ENCODE measurements around the gene PLPPR3. TPM values are rescaled to one million over a fixed set of nuclear protein-coding genes. Genes with fewer than 3 reads are reported as not detected.

Gene PLPPR3
- total RNA-seq, 2 donors from 2014 or later: not detected

DNA sequence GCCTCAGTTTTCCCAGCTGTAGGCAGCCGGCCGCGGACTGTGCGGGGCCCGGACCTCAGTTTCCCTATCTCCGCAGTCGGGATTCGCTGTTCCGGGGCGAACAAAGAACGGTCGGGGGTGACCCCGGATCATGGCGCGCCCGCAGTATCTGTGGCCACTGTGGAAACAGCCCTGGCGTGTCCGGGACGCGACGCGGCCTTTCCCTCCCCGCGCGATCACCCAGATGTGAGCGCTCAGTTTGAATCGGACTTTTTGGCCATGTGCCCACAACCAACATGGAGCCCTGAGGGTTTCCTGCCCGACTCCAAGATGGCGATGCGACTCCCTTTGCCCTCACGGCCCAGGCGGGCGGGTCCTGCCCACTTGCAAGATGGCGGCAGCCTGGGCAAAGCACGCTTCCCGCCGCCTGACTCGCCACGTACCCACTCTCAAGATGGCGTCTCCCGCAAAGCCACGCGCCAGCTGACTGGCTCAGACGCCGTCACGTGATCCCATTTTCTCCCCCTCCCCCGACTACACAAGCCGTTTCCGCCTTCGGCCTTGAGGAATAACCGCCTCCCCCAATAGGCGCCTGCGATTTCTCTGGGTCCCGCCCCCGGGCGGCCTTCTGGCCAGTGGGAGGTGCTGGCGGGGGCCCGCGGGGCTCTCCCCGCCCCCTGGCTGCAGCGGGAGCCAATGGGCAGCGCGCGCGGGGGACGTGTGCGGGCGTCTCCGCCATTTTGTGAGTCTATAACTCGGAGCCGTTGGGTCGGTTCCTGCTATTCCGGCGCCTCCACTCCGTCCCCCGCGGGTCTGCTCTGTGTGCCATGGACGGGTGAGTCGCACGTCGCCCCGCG, 24.8 kb downstream of the PLPPR3 start, which contains the start of gene PTBP1:
PTBP1 (plus strand) TSS at position 761 of the 836 bp plus-strand sequence; CDS start at position 807, 46 bp downstream.
- Mint-ChIP-seq H3K36me3 (peaks cover 26 to 27% of the 10 kb centered on the region in 2 donors), H3K27ac (peak within 1 kb of the TSS; percentile 92 to 97), H3K9me3 (no peaks in the 10 kb centered on the region)
- DNase-seq (ENCODE audit: low spot score in 2 of 2) (peak; percentile 97 to 100), ATAC-seq (peak; percentile 84 to 85)

DNA sequence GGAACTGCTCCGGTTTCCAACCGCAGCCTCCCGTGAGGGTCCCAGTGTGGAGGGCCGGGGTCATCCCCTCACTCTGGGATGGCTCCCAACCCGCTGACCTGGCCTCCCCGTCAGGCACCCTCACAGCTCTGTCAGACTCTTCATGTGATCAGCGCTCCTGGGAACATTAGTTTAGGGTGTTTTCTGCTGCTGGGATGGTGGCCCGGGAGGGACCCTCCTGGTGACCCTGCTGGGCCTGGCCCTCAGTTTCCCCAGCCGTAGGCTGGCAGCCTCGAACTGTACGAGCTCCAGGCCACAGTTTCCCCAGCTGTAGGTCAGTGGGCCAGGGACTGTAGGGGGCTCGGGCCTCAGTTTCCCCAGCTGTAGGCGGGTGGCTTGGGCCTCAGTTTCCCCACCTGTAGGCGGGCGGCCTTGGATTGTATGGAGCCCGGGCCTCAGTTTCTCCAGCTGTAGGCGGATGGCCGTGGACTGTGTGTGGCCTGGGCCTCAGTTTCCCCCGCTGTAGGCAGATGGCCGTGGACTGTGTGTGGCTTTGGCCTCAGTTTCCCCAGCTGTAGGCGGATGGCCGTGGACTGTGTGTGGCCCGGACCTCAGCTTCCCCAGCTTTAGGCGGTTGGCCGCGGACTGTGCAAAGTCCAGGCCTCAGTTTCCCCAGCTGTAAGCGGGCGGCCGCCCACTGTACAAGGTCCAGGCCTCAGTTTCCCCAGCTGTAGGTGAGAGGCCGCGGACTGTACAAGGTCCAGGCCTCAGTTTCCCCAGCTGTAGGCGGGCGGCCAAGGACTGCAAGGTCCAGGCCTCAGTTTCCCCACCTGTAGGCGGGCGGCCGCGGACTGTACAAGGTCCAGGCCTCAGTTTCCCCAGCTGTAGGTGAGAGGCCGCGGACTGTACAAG, 25.8 kb downstream of the PLPPR3 start:
- Mint-ChIP-seq H3K36me3 (peaks cover 26 to 27% of the 10 kb centered on the region in 2 donors), H3K9me3 (no peaks in the 10 kb centered on the region), H3K27ac (peak overlapping the region in 1 of 2 donors; percentile 92)
- DNase-seq (ENCODE audit: low spot score in 2 of 2) (no peak), ATAC-seq (no peak)

DNA sequence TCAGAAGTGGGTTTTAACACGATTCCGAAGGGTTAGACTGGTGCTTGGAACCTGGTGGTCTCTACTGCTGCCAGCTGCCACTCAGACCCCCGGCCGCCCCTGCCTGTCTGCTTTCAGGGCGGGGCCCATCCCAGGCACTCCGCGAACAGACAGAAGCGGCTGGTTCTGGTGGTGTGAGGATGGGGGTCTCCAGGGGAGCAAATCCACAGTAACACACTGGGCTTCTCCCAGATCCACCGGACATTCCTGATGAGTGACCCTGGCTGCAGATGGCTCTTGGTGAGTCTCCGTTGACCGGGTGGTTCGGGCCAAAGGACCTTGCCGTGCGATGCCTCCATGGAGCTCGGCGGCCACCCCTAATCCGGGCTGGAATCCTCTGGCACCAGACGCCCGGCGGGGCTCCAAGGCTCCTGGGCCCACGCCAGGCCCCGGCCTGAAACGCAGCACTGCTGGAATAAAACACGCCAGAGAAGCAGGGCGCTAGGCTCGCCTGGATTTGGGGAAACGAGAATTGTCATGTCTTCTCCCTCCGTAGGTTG, 26.6 kb downstream of the PLPPR3 start:
- H3K27ac Mint-ChIP-seq: peak overlapping the region in 1 of 2 donors; percentile 44
- no peaks in the 10 kb centered on the region for H3K9me3 Mint-ChIP-seq
- peaks cover 19 to 20% of the 10 kb centered on the region in 2 donors for H3K36me3 Mint-ChIP-seq
- ATAC-seq (no peak), DNase-seq (ENCODE audit: low spot score in 2 of 2) (no peak)

DNA sequence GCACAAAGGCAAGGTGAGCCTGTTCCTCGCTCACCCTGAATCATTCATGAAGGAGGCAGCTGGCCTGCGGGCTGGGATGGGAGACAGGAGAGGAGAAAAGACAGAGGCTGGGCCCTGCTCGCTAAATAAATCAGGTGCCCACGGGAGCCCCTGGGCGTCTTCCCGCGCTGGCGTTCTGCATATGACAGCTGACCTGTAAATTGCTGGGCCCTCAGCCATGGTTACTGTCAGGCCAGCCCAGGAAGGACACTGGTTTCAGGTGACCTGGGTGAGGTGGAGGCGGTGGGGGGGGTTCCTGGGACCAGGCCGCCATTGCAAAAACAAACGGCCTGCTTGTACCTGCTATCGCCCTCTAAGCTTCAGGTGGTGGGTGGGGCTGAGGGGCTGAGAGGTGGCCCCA, 27.9 kb downstream of the PLPPR3 start:
- DNase-seq (ENCODE audit: low spot score in 2 of 2) (no peak), ATAC-seq (no peak)
- Mint-ChIP-seq H3K36me3 (peaks cover 6% of the 10 kb centered on the region in 2 donors), H3K27ac (peak overlapping the region in 1 of 2 donors; percentile 72), H3K9me3 (no peaks in the 10 kb centered on the region)

DNA sequence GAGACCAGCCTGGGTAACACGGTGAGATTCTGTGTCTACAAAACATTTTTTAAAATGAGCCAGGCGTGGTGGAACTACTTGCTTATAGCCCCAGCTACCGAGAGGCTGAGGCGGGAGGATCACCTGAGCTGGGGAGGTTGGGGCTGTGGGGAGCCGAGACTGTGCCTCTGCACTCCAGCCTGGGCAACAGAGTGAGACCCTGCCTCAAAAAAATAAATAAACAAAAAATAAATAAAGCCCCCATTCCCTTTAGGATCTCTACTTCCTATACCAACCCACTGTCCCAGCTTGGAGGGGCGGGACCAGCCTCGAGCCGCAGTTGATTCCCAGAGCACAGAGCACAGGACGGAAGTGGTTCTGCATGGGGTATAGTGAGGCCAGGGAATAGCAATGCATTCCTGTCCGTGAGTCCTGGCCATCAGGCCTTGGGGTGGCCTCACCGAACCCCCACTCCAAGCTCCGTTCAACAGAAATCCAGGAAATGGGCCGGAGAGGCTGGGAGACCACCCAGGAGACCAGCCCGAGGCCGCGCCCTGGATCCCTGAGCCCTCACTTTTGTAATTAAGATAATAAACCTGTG, 29.4 kb downstream of the PLPPR3 start:
- DNase-seq (ENCODE audit: low spot score in 2 of 2): no peak
- Mint-ChIP-seq H3K27ac (no peak overlapping the region), H3K9me3 (no peaks in the 10 kb centered on the region), H3K36me3 (peaks cover 0 to 5% of the 10 kb centered on the region in 2 donors)
- no peak for ATAC-seq

DNA sequence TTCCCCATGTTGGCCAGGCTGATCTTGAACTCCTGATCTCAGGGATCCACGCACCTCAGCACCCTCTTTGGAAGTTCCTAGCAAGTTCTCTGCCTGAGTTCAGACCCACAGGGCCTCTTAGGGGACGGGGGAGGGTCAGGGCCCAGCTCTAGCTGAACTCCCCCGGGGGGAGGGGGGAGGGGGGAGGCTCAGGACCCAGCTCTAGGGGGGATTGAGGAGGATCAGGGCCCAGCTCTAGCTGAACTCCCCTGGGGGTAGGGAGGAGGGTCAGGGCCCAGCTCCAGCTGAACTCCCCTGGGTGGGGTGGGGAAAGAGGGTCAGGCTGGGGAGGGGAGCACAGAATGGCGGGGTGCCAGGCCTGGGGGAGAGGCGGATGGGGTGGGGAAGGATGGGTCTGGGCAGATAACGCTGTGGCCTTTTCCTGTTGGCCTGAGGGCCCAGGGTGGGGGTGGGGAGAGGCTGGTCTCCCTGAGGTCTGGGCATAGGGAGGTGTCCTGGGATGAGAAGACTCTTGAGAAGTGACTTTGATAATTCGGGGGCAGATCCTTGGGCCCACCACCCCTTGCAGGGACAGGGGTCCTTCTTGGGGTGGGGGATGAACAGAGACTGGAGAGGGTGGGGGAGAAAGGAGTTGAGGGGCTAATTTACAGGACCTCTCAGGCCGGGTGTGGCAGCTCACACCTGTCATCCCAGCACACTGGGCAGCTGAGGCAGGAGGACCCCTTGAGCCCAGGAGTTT, 30.0 kb downstream of the PLPPR3 start:
- H3K36me3 Mint-ChIP-seq: peaks cover 0 to 3% of the 10 kb centered on the region in 2 donors

DNA sequence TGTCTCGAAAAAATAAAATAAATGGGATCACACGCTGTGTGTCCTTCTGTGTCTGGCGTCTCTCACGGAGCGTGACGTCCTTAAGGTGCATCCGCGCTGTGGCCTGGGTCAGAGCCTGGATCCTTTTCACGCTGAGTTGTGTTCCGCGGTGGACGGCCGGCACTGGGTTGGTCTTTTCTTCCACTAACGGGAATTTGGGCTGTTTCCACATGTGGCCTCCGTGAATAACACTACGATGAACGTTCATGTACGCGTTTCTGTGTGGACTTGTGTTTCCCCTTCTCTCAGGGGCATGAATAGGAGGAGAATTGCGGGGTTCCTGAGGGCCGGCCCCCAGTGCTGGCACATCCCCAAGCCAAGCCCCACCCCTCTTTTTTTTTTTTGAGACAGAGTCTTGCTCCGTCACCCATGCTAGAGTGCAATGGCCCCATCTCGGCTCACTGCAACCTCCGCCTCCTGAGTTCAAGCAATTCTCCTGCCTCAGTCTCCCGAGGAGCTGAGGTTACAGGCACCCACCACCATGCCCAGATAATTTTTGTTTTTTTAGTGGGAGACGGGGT, 30.7 kb downstream of the PLPPR3 start:
- Mint-ChIP-seq H3K9me3 (no peaks in the 10 kb centered on the region), H3K36me3 (no peaks in the 10 kb centered on the region), H3K27ac (no peak overlapping the region)
- DNase-seq (ENCODE audit: low spot score in 2 of 2) (no peak), ATAC-seq (no peak)

More for the DNA sequence above, 30.0 kb downstream of the PLPPR3 start:
- H3K27ac Mint-ChIP-seq: no peak overlapping the region
- DNase-seq (ENCODE audit: low spot score in 2 of 2): no peak
- ATAC-seq: no peak
- H3K9me3 Mint-ChIP-seq: no peaks in the 10 kb centered on the region

DNA sequence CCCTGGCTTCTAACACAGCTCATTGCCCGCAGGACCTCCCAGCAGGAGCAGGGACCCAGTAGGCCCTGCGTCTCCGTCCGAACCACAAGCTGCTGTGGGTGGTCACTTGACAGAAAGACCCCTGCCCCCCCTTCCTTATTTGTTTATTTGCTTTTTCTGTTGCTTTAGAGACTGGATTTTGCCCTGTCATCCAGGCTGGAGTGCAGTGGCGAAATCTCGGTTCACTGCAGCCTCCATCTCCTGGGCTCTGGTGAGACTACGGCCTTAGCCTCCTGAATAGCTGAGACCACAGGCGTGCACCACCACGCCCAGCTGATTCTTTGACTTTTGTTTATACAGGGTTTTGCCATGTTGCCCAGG, 32.1 kb downstream of the PLPPR3 start:
- H3K9me3 Mint-ChIP-seq: no peaks in the 10 kb centered on the region
- DNase-seq (ENCODE audit: low spot score in 2 of 2) (no peak), ATAC-seq (no peak)
- no peaks in the 10 kb centered on the region for H3K36me3 Mint-ChIP-seq
- H3K27ac Mint-ChIP-seq: no peak overlapping the region

DNA sequence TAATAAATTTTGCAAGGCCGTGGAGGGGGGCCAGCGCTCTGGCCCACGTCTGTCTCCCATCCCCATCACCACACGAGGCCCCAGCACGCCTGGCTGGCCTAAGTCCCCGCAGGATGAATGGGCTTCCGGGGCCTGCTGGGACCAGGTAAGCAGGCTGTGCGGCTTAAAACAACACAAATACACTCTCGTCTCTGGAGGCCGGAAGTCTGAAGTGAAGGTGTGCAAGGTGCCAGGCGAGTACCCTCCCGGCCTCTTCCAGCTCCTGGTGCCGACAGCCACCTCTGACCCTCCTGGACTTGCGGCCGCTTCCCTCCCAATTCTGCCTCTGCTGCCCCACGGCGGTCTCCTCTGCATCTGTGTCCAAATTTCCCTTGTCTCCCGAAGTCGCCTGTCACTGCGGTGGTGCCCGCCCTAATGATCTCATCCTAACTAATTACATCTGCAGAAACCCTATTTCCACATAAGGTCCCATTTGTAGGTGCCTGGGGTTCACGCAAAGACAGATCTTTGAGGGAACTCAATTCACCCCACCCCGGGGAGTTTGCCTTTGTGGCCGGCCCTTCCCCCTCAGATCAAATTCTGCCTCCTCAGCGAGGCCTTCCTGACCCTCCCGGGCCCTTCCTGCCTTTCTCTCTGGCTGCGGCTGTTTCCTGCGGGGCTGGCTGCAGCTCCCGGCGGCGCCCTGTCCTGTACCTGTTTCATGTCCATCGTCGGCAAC, 32.6 kb downstream of the PLPPR3 start:
- DNase-seq (ENCODE audit: low spot score in 2 of 2) (no peak), ATAC-seq (no peak)
- H3K27ac Mint-ChIP-seq: peak overlapping the region in 1 of 2 donors; percentile 81
- no peaks in the 10 kb centered on the region for H3K9me3 Mint-ChIP-seq
- H3K36me3 Mint-ChIP-seq: no peaks in the 10 kb centered on the region

DNA sequence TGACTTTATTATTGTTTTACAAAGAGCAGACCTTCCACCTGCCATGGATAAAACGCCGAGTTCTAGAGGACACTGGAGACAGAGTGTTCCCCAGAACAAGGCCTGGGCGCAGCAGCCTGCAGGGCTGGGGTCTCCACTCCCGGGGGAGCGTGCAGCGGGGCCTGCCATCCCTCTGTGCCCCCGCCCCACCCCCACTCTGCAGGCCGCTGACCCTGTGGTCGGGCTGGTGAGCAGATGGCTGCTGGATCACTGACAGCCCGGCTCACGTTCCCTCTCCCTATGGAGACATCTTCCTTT, 33.1 kb downstream of the PLPPR3 start:
- Mint-ChIP-seq H3K9me3 (no peaks in the 10 kb centered on the region), H3K36me3 (no peaks in the 10 kb centered on the region), H3K27ac (peak overlapping the region in 1 of 2 donors; percentile 81)
- no peak for DNase-seq (ENCODE audit: low spot score in 2 of 2)
- no peak for ATAC-seq

DNA sequence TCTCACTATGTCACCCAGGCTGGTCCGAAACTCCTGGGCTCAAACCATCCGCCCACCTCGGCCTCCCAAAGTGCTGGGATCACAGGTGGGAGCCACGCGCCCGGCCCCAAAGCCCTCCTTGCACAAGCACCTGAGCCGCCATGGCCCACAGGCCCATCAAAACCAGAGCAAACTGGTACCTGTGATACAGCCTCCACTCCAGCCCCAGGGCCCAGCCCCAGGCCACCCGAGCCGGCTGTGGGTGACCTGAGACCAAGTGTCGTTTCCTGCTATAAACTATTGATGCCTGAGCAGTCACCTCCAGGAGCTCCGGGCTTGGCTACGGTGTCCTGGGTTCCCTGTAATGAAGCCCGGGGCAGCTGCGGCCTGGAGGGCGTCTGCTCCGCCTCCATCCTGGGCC, 34.2 kb downstream of the PLPPR3 start:
- no peak for DNase-seq (ENCODE audit: low spot score in 2 of 2)
- peak overlapping the region in 1 of 2 donors; percentile 39 for H3K27ac Mint-ChIP-seq
- ATAC-seq: no peak
- no peaks in the 10 kb centered on the region for H3K9me3 Mint-ChIP-seq
- no peaks in the 10 kb centered on the region for H3K36me3 Mint-ChIP-seq

DNA sequence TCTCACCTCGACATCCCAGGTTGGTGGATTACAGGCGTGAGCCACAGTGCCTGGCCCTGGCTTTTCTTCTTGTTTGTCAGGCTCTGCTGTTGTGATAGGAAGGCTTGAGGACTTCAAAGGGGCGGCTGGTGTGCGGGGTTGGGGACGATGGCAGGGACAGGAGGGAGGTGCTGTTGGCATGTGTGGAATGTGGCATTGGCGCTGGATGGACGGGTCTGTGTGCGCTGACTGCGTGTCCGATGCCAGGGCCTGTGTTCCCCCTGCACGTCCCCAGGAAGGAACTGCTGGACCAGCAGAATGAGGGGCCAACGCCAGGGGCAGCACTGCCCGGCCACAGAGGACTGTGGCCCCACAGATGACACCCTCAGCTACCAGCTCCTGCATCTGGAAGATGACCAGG, 37.2 kb downstream of the PLPPR3 start:
- no peak overlapping the region for H3K27ac Mint-ChIP-seq
- H3K36me3 Mint-ChIP-seq: no peaks in the 10 kb centered on the region
- no peaks in the 10 kb centered on the region for H3K9me3 Mint-ChIP-seq
- ATAC-seq (no peak), DNase-seq (ENCODE audit: low spot score in 2 of 2) (no peak)

DNA sequence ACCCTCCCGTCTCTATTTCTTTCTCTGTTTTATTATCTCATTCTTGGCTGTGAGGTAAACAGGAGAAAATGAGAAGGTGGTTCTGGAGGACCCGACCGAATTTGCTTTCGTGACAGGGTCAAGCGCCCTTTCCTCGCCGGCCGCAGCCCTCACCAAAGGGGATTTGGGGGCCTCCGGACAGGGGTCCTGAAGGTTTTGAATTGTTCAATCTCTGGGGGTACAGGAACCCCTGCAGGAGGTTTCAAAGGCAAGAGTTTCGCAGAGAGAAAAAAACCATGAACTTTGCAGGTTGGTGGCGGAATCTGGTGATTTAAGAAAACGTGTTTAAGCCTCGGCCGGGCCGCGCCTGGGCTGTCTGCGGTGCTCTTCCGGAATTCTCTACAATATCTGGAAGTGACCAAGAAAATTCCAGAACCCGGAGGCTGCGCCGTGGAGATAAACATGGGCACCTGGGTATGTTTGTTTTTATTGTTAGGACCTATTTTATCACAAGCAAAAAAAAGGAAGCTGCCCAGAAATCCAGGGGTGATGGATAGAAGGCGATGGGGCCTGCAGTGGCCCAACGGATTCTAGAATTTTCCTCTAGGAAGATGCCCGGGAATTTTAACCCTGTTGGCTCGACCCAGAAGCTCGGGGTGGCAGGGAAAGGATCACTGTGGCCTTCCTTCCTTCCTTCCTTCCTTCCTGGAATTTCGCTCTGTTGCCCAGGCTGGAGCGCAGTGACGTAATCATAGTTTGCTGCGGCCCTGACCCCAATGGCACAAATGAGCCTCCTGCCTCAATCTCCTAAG, 38.7 kb downstream of the PLPPR3 start:
- H3K27ac Mint-ChIP-seq: no peak overlapping the region
- H3K36me3 Mint-ChIP-seq: no peaks in the 10 kb centered on the region
- DNase-seq (ENCODE audit: low spot score in 2 of 2): no peak
- no peaks in the 10 kb centered on the region for H3K9me3 Mint-ChIP-seq
- ATAC-seq: no peak

DNA sequence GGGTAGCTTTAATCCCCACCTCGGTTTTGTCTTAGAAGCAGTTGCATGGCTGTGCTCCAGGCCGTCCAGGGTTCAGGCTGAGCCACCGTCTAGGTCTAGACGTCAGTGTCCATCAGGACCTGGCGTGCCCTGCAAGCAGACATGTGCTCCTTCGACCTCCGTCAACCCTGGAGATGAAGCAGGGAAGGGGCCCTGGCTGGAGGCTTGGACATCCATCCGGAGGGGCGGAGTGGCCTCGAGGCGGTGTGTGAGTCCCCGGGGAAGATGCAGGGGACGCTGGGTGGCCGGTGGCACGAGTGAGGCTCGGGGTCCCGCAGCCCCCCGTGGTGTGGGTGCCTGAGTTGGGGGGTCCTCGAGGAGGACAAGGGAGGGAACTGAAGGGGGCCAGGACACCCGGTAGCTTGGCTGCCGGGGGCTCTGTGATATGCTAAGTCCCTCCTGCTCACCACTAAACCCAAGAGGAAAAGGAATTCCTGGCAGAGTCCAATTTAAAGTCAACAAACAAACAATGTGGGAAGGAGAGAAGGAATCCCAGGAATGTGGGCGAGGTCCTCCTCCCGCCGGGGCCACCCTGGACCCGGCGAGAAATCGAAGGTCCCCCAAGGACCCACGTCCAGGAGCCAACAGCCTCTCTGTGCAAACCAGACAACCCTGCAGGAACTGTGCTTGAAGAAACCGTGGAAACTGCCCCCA, 39.4 kb downstream of the PLPPR3 start:
- H3K36me3 Mint-ChIP-seq: no peaks in the 10 kb centered on the region
- no peaks in the 10 kb centered on the region for H3K9me3 Mint-ChIP-seq
- no peak overlapping the region for H3K27ac Mint-ChIP-seq
- DNase-seq (ENCODE audit: low spot score in 2 of 2): no peak
- ATAC-seq: no peak

Data from activated naive CD4-positive, alpha-beta T cell treated with anti-CD3 and anti-CD28 coated beads, Interleukin-2, amount 50 U/mL, for 72 hours (primary cell).